Fibroblast of lung (primary cell): ENCODE measurements around the gene PCDHB4. TPM values are rescaled to one million over a fixed set of nuclear protein-coding genes. Genes with fewer than 3 reads are reported as not detected.
"Not testable (repeated sequence)": the region's sequence is repeated elsewhere in the genome, so short reads cannot be mapped to it uniquely, and the experiment has no call there.

Experiments used
- DNase-seq, 2 donors: peaks; one replicate each; pipeline versions ENCODE4 v3.0.0 to v3.0.0-alpha.2; 2010; ENCODE audit warnings: low read depth in 2 of 2
- H2AFZ ChIP-seq: 2 replicates; pipeline ENCODE4 v1.5.1; 2012; ENCODE audit warnings: low read length, control low read depth, inconsistent platforms
- H3K27ac ChIP-seq: 2 replicates; pipeline ENCODE4 v1.5.1; 2011; ENCODE audit warnings: low read length, control low read depth; ENCODE audit not compliant: insufficient read depth
- H3K27me3 ChIP-seq: 2 replicates; pipeline ENCODE4 v1.5.1; 2011; ENCODE audit warnings: mild to moderate bottlenecking, low read length; ENCODE audit not compliant: control insufficient read depth, insufficient read depth
- H3K36me3 ChIP-seq: 2 replicates; pipeline ENCODE4 v1.5.1; 2011; ENCODE audit warnings: low read length; ENCODE audit not compliant: control insufficient read depth, insufficient read depth
- H3K4me1 ChIP-seq: 2 replicates; pipeline ENCODE4 v1.5.1; 2011; ENCODE audit warnings: low read length; ENCODE audit not compliant: control insufficient read depth, insufficient read depth; ENCODE audit errors: extremely low read depth
- H3K4me2 ChIP-seq: 2 replicates; pipeline ENCODE4 v1.5.1; 2011; ENCODE audit warnings: low read length, control low read depth; ENCODE audit not compliant: insufficient read depth; ENCODE audit errors: extremely low read depth
- H3K4me3 ChIP-seq, 4 experiments: fragments of 200-600 bp in 1 of 4; sonication (generic) in 1 of 4; replicated peaks in 1 of 4; 2 replicates each; pipeline ENCODE4 v1.5.1; 2011 to 2016; ENCODE audit warnings: low read length in 4 of 4, low read depth in 3 of 4, mild to moderate bottlenecking in 3 of 4, control low read depth in 2 of 4, inconsistent platforms in 1 of 4, mixed read lengths in 1 of 4; ENCODE audit not compliant: insufficient read depth in 1 of 4; ENCODE audit errors: control extremely low read depth in 1 of 4
- H3K79me2 ChIP-seq: 2 replicates; pipeline ENCODE4 v1.5.1; 2012; ENCODE audit warnings: mild to moderate bottlenecking, low read length, inconsistent platforms; ENCODE audit not compliant: control insufficient read depth, insufficient read depth
- H3K9ac ChIP-seq: 2 replicates; pipeline ENCODE4 v1.5.1; 2011; ENCODE audit warnings: mild to moderate bottlenecking, low read length, control low read depth; ENCODE audit not compliant: insufficient read depth
- H3K9me3 ChIP-seq: 2 replicates; pipeline ENCODE4 v1.5.1; 2012; ENCODE audit warnings: low read depth, low read length; ENCODE audit not compliant: control insufficient read depth, insufficient read depth
- H4K20me1 ChIP-seq: 2 replicates; pipeline ENCODE4 v1.5.1; 2011; ENCODE audit warnings: low read length; ENCODE audit not compliant: control insufficient read depth, insufficient read depth; ENCODE audit errors: extremely low read depth
- CTCF ChIP-seq, 2 donors: IDR thresholded peaks in 1 of 2; conservative IDR thresholded peaks in 1 of 2; 1 replicate in 1 of 2; 2 replicates in 1 of 2; pipeline ENCODE4 v1.5.1; 2011 to 2012; ENCODE audit warnings: low read length in 2 of 2, control low read depth in 1 of 2, inconsistent platforms in 1 of 2, low read depth in 1 of 2, mild to moderate bottlenecking in 1 of 2
- EZH2 ChIP-seq: IDR thresholded peaks from 2 replicates; pipeline ENCODE4 v1.5.1; 2012; ENCODE audit warnings: low read length, control low read depth, mild to moderate bottlenecking; ENCODE audit errors: missing control alignments
- polyA plus RNA-seq, 2 donors: library from polyadenylated mRNA; depleted of rRNA in 1 of 2; stranded (reverse) in 1 of 2; unstranded in 1 of 2; fragments of >200 nt; gene quantifications; 2 replicates each; pipeline ENCODE4 v1.2.1, GENCODE V29; 2011 to 2012; ENCODE audit warnings: missing spikeins in 1 of 2
- total RNA-seq: library from RNA; depleted of rRNA; stranded (reverse); fragments of >200 nt; gene quantifications from 2 replicates; pipeline ENCODE4 v1.2.1, GENCODE V29; 2014

PCDHB4 gene
- total and polyA plus RNA-seq, 2 donors (not counting 1 experiment from before 2014, with no cell fraction given), result 0.27 to 0.50 TPM

DNA sequence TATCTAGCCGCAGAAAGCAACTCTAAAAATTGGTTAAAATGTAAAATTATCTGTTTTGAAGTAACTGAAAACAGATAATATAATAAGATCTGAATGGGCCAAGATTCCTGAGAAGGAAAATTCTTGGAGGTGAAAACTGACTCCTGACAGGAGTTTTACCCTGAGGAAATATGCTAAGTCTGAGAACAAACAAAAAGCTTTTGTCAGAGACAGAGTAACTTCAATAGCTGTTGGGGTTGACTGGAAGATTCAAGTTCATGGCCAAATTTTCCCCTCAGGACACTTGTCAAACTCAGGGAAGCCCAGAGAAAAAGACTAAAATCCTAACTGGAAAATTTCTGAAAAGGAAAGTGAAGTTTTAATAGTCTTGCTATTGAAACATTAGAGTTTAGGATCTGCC, 5.7 kb downstream of the PCDHB4 start:
- no peaks in the 10 kb centered on the region for H3K4me1 ChIP-seq
- no peaks in the 10 kb centered on the region for H3K9me3 ChIP-seq
- H2AFZ ChIP-seq, result no peak overlapping the region
- H3K36me3 ChIP-seq, result no peaks in the 10 kb centered on the region
- H4K20me1 ChIP-seq, result no peaks in the 10 kb centered on the region
- no peak overlapping the region for H3K9ac ChIP-seq
- H3K79me2 ChIP-seq, result no peaks in the 10 kb centered on the region
- no peak for DNase-seq
- no peaks in the 10 kb centered on the region for H3K27me3 ChIP-seq
- no peak overlapping the region for H3K4me2 ChIP-seq
- no peak for TF ChIP-seq EZH2
- no peak for TF ChIP-seq CTCF (conservative IDR thresholded peaks at IDR 0.05 in 1 of 2, IDR thresholded peaks at IDR 0.05 in 1 of 2; ENCODE audit: low read depth in 1 of 2, low read length in 2 of 2)
- H3K27ac ChIP-seq, result no peak overlapping the region
- no peak overlapping the region for H3K4me3 ChIP-seq

DNA sequence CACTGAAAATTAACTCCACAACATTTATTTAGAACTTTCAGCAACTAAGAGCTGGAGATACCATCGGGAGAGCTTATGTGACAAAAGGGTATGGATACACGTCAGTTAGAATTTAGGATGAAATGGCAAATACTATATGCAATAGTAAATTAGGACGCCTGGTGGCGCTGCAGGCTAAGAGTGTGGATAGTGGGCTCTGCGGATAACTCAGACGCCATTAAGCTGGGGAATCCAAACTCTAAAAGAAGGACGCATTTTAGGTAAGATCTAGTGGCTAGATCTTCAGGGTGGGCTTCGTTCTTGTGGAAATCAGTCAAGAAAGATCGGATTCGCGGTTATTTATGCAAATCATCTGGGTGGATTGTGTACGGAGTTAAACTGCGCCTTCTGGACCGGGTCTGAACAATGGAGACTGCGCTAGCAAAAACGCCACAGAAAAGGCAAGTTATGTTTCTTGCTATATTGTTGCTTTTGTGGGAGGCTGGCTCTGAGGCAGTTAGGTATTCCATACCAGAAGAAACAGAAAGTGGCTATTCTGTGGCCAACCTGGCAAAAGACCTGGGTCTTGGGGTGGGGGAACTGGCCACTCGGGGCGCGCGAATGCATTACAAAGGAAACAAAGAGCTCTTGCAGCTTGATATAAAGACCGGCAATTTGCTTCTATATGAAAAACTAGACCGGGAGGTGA, 13.6 kb downstream of the PCDHB4 start, which contains the start of gene PCDHB5:
TSS of gene PCDHB5 (plus strand) at position 177 of the 688 bp plus-strand sequence. CDS start at position 406, 229 bp downstream.
- Histone ChIP-seq H3K4me2 (no peak within 1 kb of the TSS), H4K20me1 (no peaks in the 10 kb centered on the region), H3K9ac (no peak within 1 kb of the TSS), H3K36me3 (no peaks in the 10 kb centered on the region), H3K4me1 (no peaks in the 10 kb centered on the region), H3K27me3 (no peaks in the 10 kb centered on the region), H2AFZ (no peak within 1 kb of the TSS), H3K27ac (no peak within 1 kb of the TSS), H3K79me2 (no peaks in the 10 kb centered on the region), H3K4me3 (peak within 1 kb of the TSS in 3 of 4 experiments; percentile 2 to 59 (median 49)), H3K9me3 (no peaks in the 10 kb centered on the region)
- peak; percentile 2 to 33 for DNase-seq
- peak; percentile 15 to 45 for TF ChIP-seq CTCF (conservative IDR thresholded peaks at IDR 0.05 in 1 of 2, IDR thresholded peaks at IDR 0.05 in 1 of 2; ENCODE audit: low read depth in 1 of 2, low read length in 2 of 2)
- TF ChIP-seq EZH2, result no peak

GRCh38 chr5:141135718-141136266, 14.2 kb downstream of the PCDHB4 start:
- Histone ChIP-seq H3K79me2 (no peaks in the 10 kb centered on the region), H3K4me2 (no peak overlapping the region), H3K27ac (no peak overlapping the region), H3K4me3 (peak overlapping the region in 2 of 4 experiments; percentile 49 to 59), H3K9ac (no peak overlapping the region), H3K27me3 (no peaks in the 10 kb centered on the region), H3K36me3 (no peaks in the 10 kb centered on the region), H4K20me1 (no peaks in the 10 kb centered on the region), H3K9me3 (no peaks in the 10 kb centered on the region), H3K4me1 (no peaks in the 10 kb centered on the region), H2AFZ (no peak overlapping the region)
- DNase-seq, result no peak
- TF ChIP-seq EZH2 (no peak), CTCF (conservative IDR thresholded peaks at IDR 0.05 in 1 of 2, IDR thresholded peaks at IDR 0.05 in 1 of 2; ENCODE audit: low read depth in 1 of 2, low read length in 2 of 2) (no peak)

DNA sequence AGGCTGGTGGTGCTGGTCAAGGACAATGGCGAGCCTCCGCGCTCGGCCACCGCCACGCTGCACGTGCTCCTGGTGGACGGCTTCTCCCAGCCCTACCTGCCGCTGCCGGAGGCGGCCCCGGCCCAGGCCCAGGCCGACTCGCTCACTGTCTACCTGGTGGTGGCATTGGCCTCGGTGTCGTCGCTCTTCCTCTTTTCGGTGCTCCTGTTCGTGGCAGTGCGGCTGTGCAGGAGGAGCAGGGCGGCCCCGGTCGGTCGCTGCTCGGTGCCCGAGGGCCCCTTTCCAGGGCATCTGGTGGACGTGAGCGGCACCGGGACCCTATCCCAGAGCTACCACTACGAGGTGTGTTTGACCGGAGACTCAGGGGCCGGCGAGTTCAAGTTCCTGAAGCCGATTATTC, 15.7 kb downstream of the PCDHB4 start:
- not testable (repeated sequence) for H4K20me1 ChIP-seq, H3K4me3 ChIP-seq, H3K4me1 ChIP-seq, H3K79me2 ChIP-seq, H3K9ac ChIP-seq, H2AFZ ChIP-seq, DNase-seq, H3K27ac ChIP-seq, H3K36me3 ChIP-seq, H3K27me3 ChIP-seq, H3K9me3 ChIP-seq, H3K4me2 ChIP-seq
